Erythroblast (primary cell): Measurements from ENCODE around the gene IL12RB1.
"Not testable (repeated sequence)": the region's sequence is repeated elsewhere in the genome, so short reads cannot be mapped to it uniquely, and the experiment has no call there.

Experiments
- DNase-seq, 2 experiments: peaks; one replicate each; lab custom pipeline; 2025; lab: John Stamatoyannopoulos, UW
- GATA1 ChIP-seq: IDR thresholded peaks from 2 replicates; pipeline ENCODE4 v1.6.1; 2011; ENCODE audit warnings: low read depth, mild to moderate bottlenecking, control low read depth, low read length, moderate library complexity
- POLR2A ChIP-seq: IDR thresholded peaks from 2 replicates; pipeline ENCODE4 v1.6.1; 2011; ENCODE audit warnings: mild to moderate bottlenecking, low read length

IL12RB1 gene

GRCh38 chr19:18105259-18105658 is 18.5 kb upstream of the IL12RB1 start:
- DNase-seq, result not testable (repeated sequence)
- peak; percentile 8 for TF ChIP-seq POLR2A

GRCh38 chr19:18104793-18105131 is 18.0 kb upstream of the IL12RB1 start:
- no peak for DNase-seq
- TF ChIP-seq POLR2A, result peak; percentile 8
- no peak for TF ChIP-seq GATA1

- no peak for DNase-seq
- TF ChIP-seq POLR2A, result no peak
These were observed 16.3 kb upstream of the IL12RB1 start for GRCh38 chr19:18102916-18103542.

- no peak for DNase-seq
- TF ChIP-seq POLR2A, result no peak
- no peak for TF ChIP-seq GATA1
These were observed 14.5 kb upstream of the IL12RB1 start for GRCh38 chr19:18101268-18101667.

- no peak for DNase-seq
These were observed 14.0 kb upstream of the IL12RB1 start for GRCh38 chr19:18100710-18101109.

GRCh38 chr19:18099623-18099995 is 12.9 kb upstream of the IL12RB1 start:
- no peak for TF ChIP-seq POLR2A
- TF ChIP-seq GATA1, result no peak
- DNase-seq, result no peak

More at GRCh38 chr19:18100710-18101109, 14.0 kb upstream of the IL12RB1 start:
- TF ChIP-seq POLR2A (no peak), GATA1 (no peak)

- peak; percentile 70 to 78 for DNase-seq
- TF ChIP-seq GATA1 (no peak), POLR2A (no peak)
These were observed 12.3 kb upstream of the IL12RB1 start for GRCh38 chr19:18098891-18099622.

GRCh38 chr19:18097993-18098890 is 11.5 kb upstream of the IL12RB1 start:
- TF ChIP-seq GATA1, result no peak
- TF ChIP-seq POLR2A, result no peak
- peak in 1 of 2 experiments; percentile 59 for DNase-seq

- TF ChIP-seq POLR2A (peak; percentile 47), GATA1 (no peak)
- DNase-seq, result peak; percentile 93 to 97
These were observed 10.7 kb upstream of the IL12RB1 start, which contains the start of gene MAST3 for GRCh38 chr19:18097217-18097992. TSS of gene MAST3 (plus strand) at chr19:18097778. CDS start at chr19:18097793, 15 bp downstream.

- TF ChIP-seq POLR2A (no peak), GATA1 (no peak)
- DNase-seq, result no peak
These were observed 9.5 kb upstream of the IL12RB1 start for GRCh38 chr19:18096258-18096657.

GRCh38 chr19:18093439-18094161 is 6.9 kb upstream of the IL12RB1 start:
- peak in 1 of 2 experiments; percentile 63 for DNase-seq
- no peak for TF ChIP-seq POLR2A
- TF ChIP-seq GATA1, result no peak

GRCh38 chr19:18091217-18091608 is 4.5 kb upstream of the IL12RB1 start:
- peak; percentile 95 to 97 for DNase-seq
- no peak for TF ChIP-seq GATA1
- peak; percentile 72 for TF ChIP-seq POLR2A

GRCh38 chr19:18090545-18091216 is 3.9 kb upstream of the IL12RB1 start:
- peak; percentile 79 to 80 for DNase-seq
- TF ChIP-seq GATA1, result no peak
- no peak for TF ChIP-seq POLR2A
